GM18520 (cell line): ENCODE measurements around the gene RS1.

Experiments used
- ATAC-seq: cut with Tn5 transposase; IDR thresholded peaks from one replicate; pipeline ENCODE4 v1.9.1; 2021; ENCODE audit not compliant: unreplicated experiment

Gene RS1

GRCh38 chrX:18607966-18608365 is 63.9 kb downstream of the RS1 start:
- no peak for ATAC-seq

GRCh38 chrX:18598413-18598812 is 73.5 kb downstream of the RS1 start:
- ATAC-seq: no peak

GRCh38 chrX:18596096-18596495 is 75.8 kb downstream of the RS1 start:
- no peak for ATAC-seq

DNA sequence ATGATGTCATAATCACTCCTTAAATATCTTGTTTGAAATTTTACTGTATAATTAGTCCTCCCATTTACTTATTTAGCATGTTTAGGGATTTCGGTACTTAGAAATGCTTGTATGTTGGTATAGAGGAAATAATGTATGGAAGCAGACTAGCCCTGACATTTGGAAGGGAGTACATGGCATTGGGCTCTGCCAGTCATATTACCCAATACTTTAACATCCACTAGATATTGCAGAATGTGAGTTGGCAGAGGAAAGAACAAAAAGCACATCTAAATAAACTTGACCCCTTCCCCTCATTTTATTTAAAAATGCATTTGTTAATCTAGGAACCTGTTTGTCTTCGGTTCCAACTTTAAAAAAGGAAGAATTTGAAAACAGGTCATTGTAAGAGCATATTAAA is 77.8 kb downstream of the RS1 start:
- ATAC-seq: no peak

GRCh38 chrX:18591834-18592233 is 80.1 kb downstream of the RS1 start:
- no peak for ATAC-seq
